H1 (cell line): ENCODE results near the gene OVCH1. TPM values are rescaled to one million over a fixed set of nuclear protein-coding genes. Genes with fewer than 3 reads are reported as not detected.

Experiments used
- CTCF ChIA-PET: fragments of 300-600 bp; sonication (Branson Sonifier 250); formaldehyde crosslinking; loops from one replicate; lab custom pipeline; 2021; ENCODE audit not compliant: partially characterized antibody; lab: Charles Lee
- POLR2A ChIA-PET: fragments of 300-600 bp; sonication (Branson Sonifier 250); formaldehyde crosslinking; loops from one replicate; lab custom pipeline; 2021; ENCODE audit warnings: inconsistent platforms; ENCODE audit not compliant: partially characterized antibody; lab: Charles Lee
- DNase-seq, 2 experiments: peaks; one replicate each; pipeline versions ENCODE4 v3.0.0 to v3.0.0-alpha.2; 2010 to 2022; ENCODE audit warnings: low spot score in 2 of 2, low read depth in 1 of 2, mixed read lengths in 1 of 2
- FAIRE-seq: peaks from 2 replicates; lab custom pipeline; 2011; peaks lifted over from hg19 to GRCh38; lab: Jason Lieb, UNC
- H2AFZ ChIP-seq: 2 replicates; pipeline ENCODE4 v1.8.1; 2012; ENCODE audit warnings: low read length, inconsistent platforms
- H2AK5ac ChIP-seq: 2 replicates; pipeline ENCODE4 v1.6.1; 2013; ENCODE audit warnings: low read depth, low read length
- H2BK120ac ChIP-seq: replicated peaks from 2 replicates; pipeline ENCODE3; 2013; ENCODE audit warnings: low read depth, low read length, inconsistent platforms
- H2BK12ac ChIP-seq: 2 replicates; pipeline ENCODE4 v1.6.1; 2013; ENCODE audit warnings: low read depth, low read length
- H2BK15ac ChIP-seq: 2 replicates; pipeline ENCODE4 v1.6.1; 2013; ENCODE audit warnings: low read length
- H2BK20ac ChIP-seq: 2 replicates; pipeline ENCODE4 v1.6.1; 2013; ENCODE audit warnings: low read length
- H2BK5ac ChIP-seq: 2 replicates; pipeline ENCODE4 v1.6.1; 2013; ENCODE audit warnings: low read depth, low read length
- H3K14ac ChIP-seq: 2 replicates; pipeline ENCODE4 v1.6.1; 2013; ENCODE audit warnings: inconsistent platforms; ENCODE audit not compliant: insufficient read length
- H3K18ac ChIP-seq: 2 replicates; pipeline ENCODE4 v1.6.1; 2013; ENCODE audit warnings: low read length; ENCODE audit errors: extremely low read depth
- H3K23ac ChIP-seq: 2 replicates; pipeline ENCODE4 v1.6.1; 2013; ENCODE audit warnings: inconsistent platforms; ENCODE audit not compliant: insufficient read length
- H3K23me2 ChIP-seq: 2 replicates; pipeline ENCODE4 v1.6.1; 2013; ENCODE audit warnings: low read depth, low read length
- H3K27ac ChIP-seq: 2 replicates; pipeline ENCODE4 v1.6.1; 2011; ENCODE audit warnings: low read depth, low read length, inconsistent platforms
- H3K27me3 ChIP-seq, 4 experiments: replicated peaks in 1 of 4; 1 replicate in 1 of 4; 2 replicates in 3 of 4; pipeline versions ENCODE4 v1.6.1 to v1.8.1; 2011 to 2013; ENCODE audit warnings: low read length in 3 of 4, mild to moderate bottlenecking in 3 of 4, inconsistent platforms in 2 of 4, mixed read lengths in 2 of 4, moderate library complexity in 1 of 4; ENCODE audit not compliant: control insufficient read depth in 3 of 4, insufficient read depth in 3 of 4; ENCODE audit errors: extremely low read depth in 1 of 4
- H3K36me3 ChIP-seq, 4 experiments: 2 replicates each; pipeline versions ENCODE4 v1.6.1 to v1.8.1; 2011 to 2013; ENCODE audit warnings: mild to moderate bottlenecking in 4 of 4, low read length in 3 of 4, moderate library complexity in 2 of 4, control low read depth in 1 of 4, inconsistent platforms in 1 of 4; ENCODE audit not compliant: insufficient read depth in 4 of 4, control insufficient read depth in 2 of 4
- H3K4ac ChIP-seq: replicated peaks from 2 replicates; pipeline ENCODE3; 2013; ENCODE audit warnings: low read length, low read depth, mixed read lengths, inconsistent platforms; ENCODE audit not compliant: insufficient read length
- H3K4me1 ChIP-seq, 4 experiments: replicated peaks in 1 of 4; 1 replicate in 1 of 4; 2 replicates in 3 of 4; pipeline versions ENCODE4 v1.6.1 to v1.8.1; 2011 to 2013; ENCODE audit warnings: low read length in 3 of 4, inconsistent platforms in 2 of 4, mixed read lengths in 1 of 4; ENCODE audit not compliant: insufficient read depth in 4 of 4, control insufficient read depth in 3 of 4
- H3K4me2 ChIP-seq, 2 experiments: 2 replicates each; pipeline versions ENCODE4 v1.6.1 to v1.8.1; 2011 to 2013; ENCODE audit warnings: low read depth in 2 of 2, low read length in 2 of 2, control low read depth in 1 of 2, inconsistent platforms in 1 of 2, mild to moderate bottlenecking in 1 of 2; ENCODE audit not compliant: insufficient read depth in 1 of 2
- H3K4me3 ChIP-seq, 4 experiments: fragments of 200-600, 300-600 bp in 1 of 4; sonication (generic), shearing (Covaris generic), sonication (Bioruptor Twin) in 1 of 4; 2 replicates each; pipeline versions ENCODE4 v1.5.1 to v1.8.1; 2011 to 2016; ENCODE audit warnings: low read length in 4 of 4, low read depth in 3 of 4, control low read depth in 2 of 4, inconsistent platforms in 2 of 4, mild to moderate bottlenecking in 2 of 4, mixed read lengths in 1 of 4, moderate library complexity in 1 of 4; ENCODE audit not compliant: insufficient read depth in 2 of 4; ENCODE audit errors: extremely low read depth in 1 of 4
- H3K56ac ChIP-seq: replicated peaks from 2 replicates; pipeline ENCODE3; 2013; ENCODE audit warnings: low read depth, mild to moderate bottlenecking, mixed read lengths, low read length, inconsistent platforms; ENCODE audit not compliant: insufficient read length
- H3K79me1 ChIP-seq: 2 replicates; pipeline ENCODE4 v1.6.1; 2013; ENCODE audit warnings: low read depth, low read length, control low read depth
- H3K79me2 ChIP-seq, 2 experiments: 2 replicates each; pipeline versions ENCODE4 v1.6.1 to v1.8.1; 2012 to 2013; ENCODE audit warnings: low read length in 2 of 2, mild to moderate bottlenecking in 2 of 2, inconsistent platforms in 1 of 2; ENCODE audit not compliant: insufficient read depth in 2 of 2, control insufficient read depth in 1 of 2
- H3K9ac ChIP-seq, 4 experiments: replicated peaks in 1 of 4; 1 replicate in 1 of 4; 2 replicates in 3 of 4; pipeline versions ENCODE4 v1.6.1 to v1.8.1; 2011 to 2013; ENCODE audit warnings: low read depth in 3 of 4, low read length in 3 of 4, control low read depth in 2 of 4, mild to moderate bottlenecking in 2 of 4, moderate library complexity in 2 of 4, inconsistent platforms in 1 of 4; ENCODE audit errors: extremely low read depth in 1 of 4
- H3K9me3 ChIP-seq, 2 experiments: 2 replicates each; pipeline versions ENCODE4 v1.6.1 to v1.8.1; 2012 to 2013; ENCODE audit warnings: mild to moderate bottlenecking in 2 of 2, moderate library complexity in 2 of 2, control low read depth in 1 of 2, inconsistent platforms in 1 of 2, low read depth in 1 of 2, low read length in 1 of 2, mixed read lengths in 1 of 2; ENCODE audit not compliant: insufficient read depth in 2 of 2
- H4K20me1 ChIP-seq, 2 experiments: replicated peaks in 1 of 2; 2 replicates each; pipeline versions ENCODE3 to v1.8.1; 2011 to 2013; ENCODE audit warnings: inconsistent platforms in 2 of 2, low read length in 2 of 2, mild to moderate bottlenecking in 1 of 2; ENCODE audit not compliant: insufficient read depth in 2 of 2, control insufficient read depth in 1 of 2
- H4K5ac ChIP-seq: 2 replicates; pipeline ENCODE4 v1.6.1; 2013; ENCODE audit warnings: low read length, low read depth, mixed read lengths, inconsistent platforms; ENCODE audit not compliant: insufficient read length
- H4K8ac ChIP-seq: 2 replicates; pipeline ENCODE4 v1.8.0; 2013; ENCODE audit warnings: mild to moderate bottlenecking, moderate library complexity, low read length, inconsistent platforms; ENCODE audit not compliant: insufficient read depth; ENCODE audit errors: extremely low read depth
- H4K91ac ChIP-seq: replicated peaks from 2 replicates; pipeline ENCODE3; 2013; ENCODE audit warnings: low read length, mixed read lengths, inconsistent platforms; ENCODE audit not compliant: insufficient read length
- EZH2 ChIP-seq: fragments of 200-600 bp; sonication (generic); IDR thresholded peaks from 2 replicates; pipeline ENCODE4 v1.7.1; 2012; ENCODE audit warnings: low read depth, mild to moderate bottlenecking, moderate library complexity, low read length, inconsistent platforms; ENCODE audit not compliant: severe bottlenecking
- SIRT6 ChIP-seq: IDR thresholded peaks from one replicate; pipeline ENCODE4 v1.7.1; 2012; ENCODE audit warnings: low read length, inconsistent platforms
- SP1 ChIP-seq: IDR thresholded peaks from 2 replicates; pipeline ENCODE4 v1.6.1; 2011; ENCODE audit warnings: low read depth, low read length
- SRF ChIP-seq: IDR thresholded peaks from 2 replicates; pipeline ENCODE4 v1.6.1; 2011; ENCODE audit warnings: mild to moderate bottlenecking, low read depth, low read length, moderate library complexity
- YY1 ChIP-seq: IDR thresholded peaks from 2 replicates; pipeline ENCODE4 v1.6.1; 2011; ENCODE audit warnings: low read depth, mild to moderate bottlenecking, low read length
- WGBS, 2 experiments: shearing (Covaris generic) in 1 of 2; methylation state at CpG; one replicate each; pipeline versions ENCODE4 v1.1.6 to v1.1.7; 2013 to 2015; ENCODE audit warnings: low lambda C conversion rate in 2 of 2, mixed read lengths in 2 of 2, inconsistent platforms in 1 of 2, low coverage in 1 of 2, missing lambda C conversion rate in 1 of 2; ENCODE audit not compliant: insufficient replicate concordance in 2 of 2, insufficient coverage in 1 of 2, insufficient read length in 1 of 2; ENCODE audit errors: extremely low coverage in 1 of 2, missing lambda C conversion rate in 1 of 2; 5-methylcytosine and 5-hydroxymethylcytosine counted together
- polyA plus RNA-seq, 7 experiments: library from polyadenylated mRNA; depleted of rRNA in 3 of 7; stranded (reverse) in 5 of 7; unstranded in 2 of 7; fragments of >200 nt in 5 of 7; fragments of 200-250 nt in 2 of 7; gene quantifications; 1 replicate in 5 of 7; 2 replicates in 1 of 7; 4 replicates in 1 of 7; pipeline versions ENCODE4 v1.2.1 to v1.2.3, GENCODE V29; 2011 to 2013; ENCODE audit warnings: missing spikeins in 2 of 7, mixed read lengths in 2 of 7
- total RNA-seq: library from RNA; stranded (reverse); fragmentation: NEBNext Ultra II Directional; extraction: Animal tissue kit (Norgen Biotek cat#: 25700); gene quantifications from 2 replicates; pipeline ENCODE4 v1.2.1, GENCODE V29; 2021
- TF ChIP-seq, protein P1 (sequence below): IDR thresholded peaks from 2 replicates; pipeline ENCODE4 v1.6.1; 2012; ENCODE audit warnings: inconsistent platforms
- TF ChIP-seq, protein P2 (sequence below): IDR thresholded peaks from 2 replicates; pipeline ENCODE4 v1.6.1; 2011; ENCODE audit warnings: low read length, improper control_type of control experiment

The OVCH1 gene
- total and polyA plus RNA-seq, 2 of the 8 experiments (the other 6 are each of a cell fraction or from before 2014, with no cell fraction given) = 0.07 TPM; not detected in 1

DNA sequence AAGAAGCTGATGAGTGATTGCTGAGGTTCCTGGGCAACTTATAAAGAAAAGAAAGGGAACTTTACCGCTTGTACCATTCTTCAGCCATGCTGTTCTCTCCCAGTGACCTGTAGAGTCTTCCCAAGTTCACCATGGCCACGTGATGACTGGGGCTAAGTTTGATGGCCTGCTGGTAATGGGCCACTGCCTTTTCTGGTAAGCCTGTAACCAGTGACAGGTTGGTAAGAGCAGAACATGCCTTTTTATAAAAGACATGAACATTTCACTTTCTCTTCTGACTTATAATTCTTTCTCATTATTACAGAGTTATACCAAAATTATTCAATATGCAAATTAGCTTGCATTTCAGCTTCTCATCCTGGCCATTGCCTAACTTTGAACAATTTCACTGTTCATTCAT, 20.9 kb upstream of the OVCH1 start:
- H2BK20ac ChIP-seq = no peak overlapping the region
- no peak overlapping the region for H3K4me2 ChIP-seq
- H3K36me3 ChIP-seq = peaks cover 0 to 6% (median 3%) of the 10 kb centered on the region in 4 experiments; a peak in 3 of 8 replicates
- H4K5ac ChIP-seq = no peak overlapping the region
- no peaks in the 10 kb centered on the region for H4K20me1 ChIP-seq
- no peaks in the 10 kb centered on the region for H3K4me1 ChIP-seq
- no peak overlapping the region for H3K18ac ChIP-seq
- H3K9me3 ChIP-seq = no peaks in the 10 kb centered on the region
- POLR2A ChIA-PET = no interaction called here
- H4K91ac ChIP-seq = no peak overlapping the region
- no peak overlapping the region for H3K4ac ChIP-seq
- H3K27ac ChIP-seq = no peak overlapping the region
- H3K4me3 ChIP-seq = no peak overlapping the region
- no peaks in the 10 kb centered on the region for H3K79me1 ChIP-seq
- no peak overlapping the region for H2BK120ac ChIP-seq
- no peak overlapping the region for H3K9ac ChIP-seq
- H4K8ac ChIP-seq = no peak overlapping the region
- no peak overlapping the region for H3K14ac ChIP-seq
- H2BK12ac ChIP-seq = no peak overlapping the region
- no peak overlapping the region for H2AFZ ChIP-seq
- H2AK5ac ChIP-seq = no peak overlapping the region
- no peak for FAIRE-seq
- no peak for DNase-seq
- no peak overlapping the region for H3K56ac ChIP-seq
- no peaks in the 10 kb centered on the region for H3K23me2 ChIP-seq
- H3K23ac ChIP-seq = no peak overlapping the region
- no peak overlapping the region for H2BK5ac ChIP-seq
- no peaks in the 10 kb centered on the region for H3K27me3 ChIP-seq
- H3K79me2 ChIP-seq = no peaks in the 10 kb centered on the region
- CTCF ChIA-PET = interaction anchor here (0.8 to 4.3 kb wide), 11 partner anchors 8 to 1450 kb away, joined by 3 to 25 read pairs (median 5); no protein-coding TSS in a partner anchor
- H2BK15ac ChIP-seq = no peak overlapping the region
- 100% methylated on average over 2 of the region's 2 CpGs; no CpG with 5 or more reads in 1 of the 2 experiments for whole genome bisulfite sequencing, 2 experiments
- TF ChIP-seq EZH2 (no peak), YY1 (no peak), SP1 (no peak), SRF (no peak), SIRT6 (no peak)
- TF ChIP-seq, protein P1, sequence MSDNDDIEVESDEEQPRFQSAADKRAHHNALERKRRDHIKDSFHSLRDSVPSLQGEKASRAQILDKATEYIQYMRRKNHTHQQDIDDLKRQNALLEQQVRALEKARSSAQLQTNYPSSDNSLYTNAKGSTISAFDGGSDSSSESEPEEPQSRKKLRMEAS = no peak
- TF ChIP-seq, protein P2, sequence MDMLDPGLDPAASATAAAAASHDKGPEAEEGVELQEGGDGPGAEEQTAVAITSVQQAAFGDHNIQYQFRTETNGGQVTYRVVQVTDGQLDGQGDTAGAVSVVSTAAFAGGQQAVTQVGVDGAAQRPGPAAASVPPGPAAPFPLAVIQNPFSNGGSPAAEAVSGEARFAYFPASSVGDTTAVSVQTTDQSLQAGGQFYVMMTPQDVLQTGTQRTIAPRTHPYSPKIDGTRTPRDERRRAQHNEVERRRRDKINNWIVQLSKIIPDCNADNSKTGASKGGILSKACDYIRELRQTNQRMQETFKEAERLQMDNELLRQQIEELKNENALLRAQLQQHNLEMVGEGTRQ = no peak
